HCT116 (cell line): ENCODE results near the gene SFXN5. TPM values are rescaled to one million over a fixed set of nuclear protein-coding genes. Genes with fewer than 3 reads are reported as not detected.

Experiments
- ATAC-seq: fragments of 200-7000 bp; cut with Tn5 transposase; 2 replicates; pipeline ENCODE4 v1.9.1; 2020; ENCODE audit warnings: mild to moderate bottlenecking, moderate library complexity
- BruUV-seq: library from RNA; stranded (reverse); fragments of 400-500 nt; replicated peaks from 2 replicates; lab custom pipeline; 2021; lab: Mats Ljungman, UMichigan
- CTCF ChIA-PET: fragments of 300-600 bp; sonication (Branson Sonifier 250); formaldehyde crosslinking; loops from one replicate; lab custom pipeline; 2021; ENCODE audit warnings: antibody characterized with exemption; lab: Charles Lee
- POLR2A ChIA-PET: fragments of 300-600, 350-600 bp; sonication (Branson Sonifier 250); formaldehyde crosslinking; loops from one replicate; lab custom pipeline; 2021; ENCODE audit warnings: antibody characterized with exemption; lab: Charles Lee
- RAD21 ChIA-PET, 2 experiments: fragments of 300-600 bp; sonication (Branson Sonifier 250); formaldehyde crosslinking; loops; one replicate each; lab custom pipeline; 2023; ENCODE audit warnings: low total read pairs in 2 of 2; ENCODE audit not compliant: uncharacterized antibody in 2 of 2, unreplicated experiment in 2 of 2, low non-redundant PET in 1 of 2; lab: Charles Lee
- DNase-seq: peaks from one replicate; pipeline ENCODE4 v3.0.0-alpha.2; 2010; ENCODE audit warnings: low read depth, low spot score
- H2AFZ ChIP-seq: fragments of 200-600 bp; shearing (Covaris generic), sonication (generic); 2 replicates; pipeline ENCODE4 v1.6.1; 2017; ENCODE audit warnings: low read depth, mixed run types, mixed read lengths, antibody characterized with exemption, low read length; ENCODE audit not compliant: poor library complexity, severe bottlenecking
- H3K27ac ChIP-seq: 2 replicates; pipeline ENCODE4 v1.5.1; 2012; ENCODE audit warnings: low read depth, low read length
- H3K27me3 ChIP-seq: fragments of 200-600 bp; sonication (generic); 2 replicates; pipeline ENCODE4 v1.6.1; 2016; ENCODE audit warnings: mixed run types, low read length, mixed read lengths; ENCODE audit not compliant: insufficient read depth
- H3K36me3 ChIP-seq, 2 experiments: fragments of 200-500 bp in 1 of 2; fragments of 200-600 bp in 1 of 2; sonication (Bioruptor generic) in 1 of 2; sonication (generic) in 1 of 2; 2 replicates each; pipeline versions ENCODE4 v1.5.1 to v1.6.1; 2014 to 2016; ENCODE audit warnings: low read length in 2 of 2, inconsistent platforms in 1 of 2, mixed read lengths in 1 of 2, mixed run types in 1 of 2; ENCODE audit not compliant: insufficient read depth in 2 of 2, control insufficient read depth in 1 of 2
- H3K4me1 ChIP-seq, 2 experiments: fragments of 200-600 bp in 1 of 2; sonication (generic) in 1 of 2; 2 replicates each; pipeline versions ENCODE4 v1.5.1 to v1.6.1; 2012 to 2017; ENCODE audit warnings: low read length in 2 of 2, inconsistent platforms in 1 of 2, mild to moderate bottlenecking in 1 of 2, mixed read lengths in 1 of 2, mixed run types in 1 of 2, moderate library complexity in 1 of 2; ENCODE audit not compliant: insufficient read depth in 2 of 2, control insufficient read depth in 1 of 2
- H3K4me2 ChIP-seq: fragments of 200-600 bp; sonication (generic); 2 replicates; pipeline ENCODE4 v1.6.1; 2017; ENCODE audit warnings: mixed run types, low read length, mixed read lengths
- H3K4me3 ChIP-seq, 2 experiments: fragments of 200-600 bp in 1 of 2; sonication (generic) in 1 of 2; replicated peaks in 1 of 2; 2 replicates each; pipeline ENCODE4 v1.5.1; 2011 to 2016; ENCODE audit warnings: low read length in 2 of 2, control low read depth in 1 of 2, low read depth in 1 of 2, mild to moderate bottlenecking in 1 of 2, mixed read lengths in 1 of 2, mixed run types in 1 of 2
- H3K79me2 ChIP-seq: fragments of 200-600 bp; sonication (generic); 2 replicates; pipeline ENCODE4 v1.6.1; 2017; ENCODE audit warnings: mild to moderate bottlenecking, mixed run types, low read length, moderate library complexity, mixed read lengths; ENCODE audit not compliant: insufficient read depth
- H3K9ac ChIP-seq: fragments of 200-600 bp; sonication (generic); 2 replicates; pipeline ENCODE4 v1.6.1; 2016; ENCODE audit warnings: low read length, mixed read lengths
- H3K9me2 ChIP-seq: fragments of 200-600 bp; sonication (generic), shearing (Covaris generic); 2 replicates; pipeline ENCODE4 v1.6.1; 2017; ENCODE audit warnings: mixed run types, mild to moderate bottlenecking, moderate library complexity; ENCODE audit not compliant: insufficient read depth
- H3K9me3 ChIP-seq, 2 experiments: fragments of 200-500 bp in 1 of 2; fragments of 200-600 bp in 1 of 2; sonication (Bioruptor generic) in 1 of 2; sonication (generic) in 1 of 2; 2 replicates each; pipeline ENCODE4 v1.6.1; 2014 to 2017; ENCODE audit warnings: low read length in 2 of 2, mixed read lengths in 2 of 2, inconsistent platforms in 1 of 2, low read depth in 1 of 2, mild to moderate bottlenecking in 1 of 2, mixed run types in 1 of 2, moderate library complexity in 1 of 2; ENCODE audit not compliant: control insufficient read depth in 1 of 2, insufficient read depth in 1 of 2
- H4K20me1 ChIP-seq: fragments of 200-600 bp; sonication (generic), shearing (Covaris generic); 2 replicates; pipeline ENCODE4 v1.6.1; 2017; ENCODE audit warnings: mixed run types, mild to moderate bottlenecking, moderate library complexity; ENCODE audit not compliant: insufficient read depth
- CEBPB ChIP-seq: IDR thresholded peaks from 2 replicates; pipeline ENCODE4 v1.6.1; 2012; ENCODE audit warnings: low read depth
- RAD21 ChIP-seq: IDR thresholded peaks from 2 replicates; pipeline ENCODE4 v1.6.1; 2012; ENCODE audit warnings: low read depth, mild to moderate bottlenecking
- SRF ChIP-seq: IDR thresholded peaks from 2 replicates; pipeline ENCODE4 v1.6.1; 2012; ENCODE audit warnings: low read depth
- TCF7L2 ChIP-seq: IDR thresholded peaks from 2 replicates; pipeline ENCODE4 v1.7.0; 2011; ENCODE audit warnings: borderline replicate concordance, inconsistent platforms; ENCODE audit not compliant: insufficient read depth, insufficient read length; ENCODE audit errors: extremely low read depth
- YY1 ChIP-seq: IDR thresholded peaks from 2 replicates; pipeline ENCODE4 v1.6.1; 2011; ENCODE audit warnings: low read length, low read depth, moderate library complexity, mild to moderate bottlenecking; ENCODE audit not compliant: insufficient replicate concordance; ENCODE audit errors: extremely low read depth
- intact Hi-C: fragments of 100-400 bp; cut with micrococcal nuclease; formaldehyde crosslinking; loops from 2 replicates; pipeline ENCODE4 v1.10.0; 2022
- total RNA-seq: library from RNA; stranded (reverse); gene quantifications from one replicate; pipeline ENCODE4 v1.2.1, GENCODE V29; 2021; ENCODE audit not compliant: unreplicated experiment
- TF ChIP-seq, protein P1 (sequence below), 3 experiments: fragments of 200-600 bp in 1 of 3; sonication (generic) in 1 of 3; IDR thresholded peaks in 2 of 3; conservative IDR thresholded peaks in 1 of 3; 2 replicates each; pipeline ENCODE4 v1.5.1; 2012 to 2017; ENCODE audit warnings: low read depth in 2 of 3, low read length in 2 of 3, antibody characterized with exemption in 1 of 3, borderline replicate concordance in 1 of 3, control low read depth in 1 of 3, mild to moderate bottlenecking in 1 of 3, mixed read lengths in 1 of 3, mixed run types in 1 of 3, moderate library complexity in 1 of 3; ENCODE audit not compliant: insufficient read depth in 1 of 3
- TF ChIP-seq, protein P2 (sequence below): IDR thresholded peaks from 2 replicates; pipeline ENCODE4 v1.6.1; 2012

SFXN5 gene
- total RNA-seq, 1 experiment from 2014 or later, result 10.0 TPM

DNA sequence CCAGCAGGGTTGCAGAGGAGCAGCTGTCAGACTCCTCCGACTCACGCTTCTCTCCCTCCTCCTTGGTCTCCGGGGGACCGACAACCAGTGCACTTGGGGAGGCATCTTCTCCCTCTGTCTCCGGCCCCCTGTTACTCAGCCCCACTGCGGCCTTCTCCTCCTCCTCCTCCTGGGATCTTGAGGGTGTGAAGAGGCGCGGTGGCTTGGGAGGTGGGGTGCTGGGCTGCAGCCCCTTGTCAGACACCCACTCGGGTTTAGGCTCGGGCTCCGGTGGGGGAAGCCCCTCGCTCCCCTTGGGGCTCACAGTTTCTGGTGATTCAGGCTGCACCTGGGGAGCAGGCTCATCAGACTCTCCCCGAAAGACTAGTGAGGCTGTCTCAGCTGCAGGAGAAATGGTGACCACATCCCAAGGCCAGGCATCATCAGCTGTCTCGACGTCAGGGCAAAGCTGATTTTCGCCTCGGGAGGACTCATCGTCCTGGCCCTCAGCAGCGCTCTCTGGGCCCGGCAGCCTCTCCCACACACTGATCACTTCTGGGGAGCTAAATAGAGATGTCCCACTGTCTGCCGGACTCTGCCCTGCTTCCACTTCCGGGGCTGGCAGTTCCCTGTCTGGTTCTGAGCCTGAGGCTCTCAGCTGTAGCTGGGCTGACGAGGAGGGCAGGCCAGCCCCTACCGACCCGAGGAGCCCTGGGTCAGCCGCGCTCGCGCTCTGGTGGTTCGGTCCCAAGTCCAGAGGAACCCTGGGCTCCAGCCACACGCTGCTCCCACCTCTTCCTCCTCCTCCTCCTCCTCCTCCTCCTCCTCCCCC is 9.0 kb upstream of the SFXN5 start:
- RAD21 ChIA-PET, result no interaction called here
- POLR2A ChIA-PET, result no interaction called here
- Histone ChIP-seq H4K20me1 (no peaks in the 10 kb centered on the region), H3K27ac (no peak overlapping the region), H3K4me1 (no peaks in the 10 kb centered on the region), H2AFZ (no peak overlapping the region), H3K9me3 (no peaks in the 10 kb centered on the region), H3K27me3 (no peaks in the 10 kb centered on the region), H3K36me3 (peaks cover 0 to 10% of the 10 kb centered on the region in 2 experiments; a peak in 1 of 4 replicates), H3K4me2 (no peak overlapping the region), H3K9ac (no peak overlapping the region), H3K9me2 (no peaks in the 10 kb centered on the region), H3K79me2 (peaks cover 20% of the 10 kb centered on the region; the same call in 1 of the 2 replicates), H3K4me3 (no peak overlapping the region)
- intact Hi-C loops, result no loop called here
- CTCF ChIA-PET, result interaction anchor here (1.2 kb wide), 1 partner anchor 97 kb away, joined by 3 read pairs; no protein-coding TSS in a partner anchor
- no peak for ATAC-seq
- BruUV-seq, result no TSS peak
- DNase-seq, result no peak
- TF ChIP-seq TCF7L2 (no peak), SRF (no peak), RAD21 (no peak), YY1 (no peak), CEBPB (no peak)
- TF ChIP-seq, protein P1, sequence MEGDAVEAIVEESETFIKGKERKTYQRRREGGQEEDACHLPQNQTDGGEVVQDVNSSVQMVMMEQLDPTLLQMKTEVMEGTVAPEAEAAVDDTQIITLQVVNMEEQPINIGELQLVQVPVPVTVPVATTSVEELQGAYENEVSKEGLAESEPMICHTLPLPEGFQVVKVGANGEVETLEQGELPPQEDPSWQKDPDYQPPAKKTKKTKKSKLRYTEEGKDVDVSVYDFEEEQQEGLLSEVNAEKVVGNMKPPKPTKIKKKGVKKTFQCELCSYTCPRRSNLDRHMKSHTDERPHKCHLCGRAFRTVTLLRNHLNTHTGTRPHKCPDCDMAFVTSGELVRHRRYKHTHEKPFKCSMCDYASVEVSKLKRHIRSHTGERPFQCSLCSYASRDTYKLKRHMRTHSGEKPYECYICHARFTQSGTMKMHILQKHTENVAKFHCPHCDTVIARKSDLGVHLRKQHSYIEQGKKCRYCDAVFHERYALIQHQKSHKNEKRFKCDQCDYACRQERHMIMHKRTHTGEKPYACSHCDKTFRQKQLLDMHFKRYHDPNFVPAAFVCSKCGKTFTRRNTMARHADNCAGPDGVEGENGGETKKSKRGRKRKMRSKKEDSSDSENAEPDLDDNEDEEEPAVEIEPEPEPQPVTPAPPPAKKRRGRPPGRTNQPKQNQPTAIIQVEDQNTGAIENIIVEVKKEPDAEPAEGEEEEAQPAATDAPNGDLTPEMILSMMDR (IDR thresholded peaks at IDR 0.05 in 2 of 3, conservative IDR thresholded peaks at IDR 0.05 in 1 of 3; ENCODE audit: borderline replicate concordance in 1 of 3, insufficient read depth in 1 of 3, low read depth in 2 of 3, low read length in 2 of 3), result no peak
- TF ChIP-seq, protein P2, sequence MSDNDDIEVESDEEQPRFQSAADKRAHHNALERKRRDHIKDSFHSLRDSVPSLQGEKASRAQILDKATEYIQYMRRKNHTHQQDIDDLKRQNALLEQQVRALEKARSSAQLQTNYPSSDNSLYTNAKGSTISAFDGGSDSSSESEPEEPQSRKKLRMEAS, result no peak
